Measurements from ENCODE around the gene CEMIP. TPM values are rescaled to one million over a fixed set of nuclear protein-coding genes. Genes with fewer than 3 reads are reported as not detected.

The CEMIP gene
- polyA plus RNA-seq, 1 experiment: 221 TPM

- CTCF ChIA-PET: no interaction called here
- no peak overlapping the region for H3K27ac ChIP-seq (ENCODE audit: low read depth, low read length)
Observed at GRCh38 chr15:80856809-80857377, 77.7 kb downstream of the CEMIP start.

GRCh38 chr15:80861731-80862170, 82.6 kb downstream of the CEMIP start:
- no peak for TF ChIP-seq CTCF (IDR thresholded peaks at IDR 0.05; ENCODE audit: low read depth, low read length)
- ChIA-PET CTCF (no interaction called here), POLR2A (interaction anchor here (0.7 to 0.9 kb wide), 4 partner anchors 23 to 106 kb away, joined by 3 to 4 read pairs (median 3); partner anchors contain the start of gene CEMIP)
- H3K4me3 ChIP-seq (ENCODE audit: low read depth, low read length): no peak overlapping the region
- H3K9me3 ChIP-seq (ENCODE audit: control insufficient read depth, insufficient read depth, low read length): no peaks in the 10 kb centered on the region; the same call in 1 of the 2 replicates
- DNase-seq (ENCODE audit: low read depth, low spot score): peak; percentile 51
- peak overlapping the region; percentile 21 for H3K27ac ChIP-seq (ENCODE audit: low read depth, low read length)
- H3K27me3 ChIP-seq (ENCODE audit: control insufficient read depth, insufficient read depth, low read length): peaks cover 22% of the 10 kb centered on the region

More at GRCh38 chr15:80856809-80857377, 77.7 kb downstream of the CEMIP start:
- H3K27me3 ChIP-seq (ENCODE audit: control insufficient read depth, insufficient read depth, low read length): peaks cover 25% of the 10 kb centered on the region
- DNase-seq (ENCODE audit: low read depth, low spot score): no peak
- POLR2A ChIA-PET: no interaction called here
- H3K9me3 ChIP-seq (ENCODE audit: control insufficient read depth, insufficient read depth, low read length): no peaks in the 10 kb centered on the region
- H3K4me3 ChIP-seq (ENCODE audit: low read depth, low read length): no peak overlapping the region
- TF ChIP-seq CTCF (IDR thresholded peaks at IDR 0.05; ENCODE audit: low read depth, low read length): no peak

- Histone ChIP-seq H3K9me3 (ENCODE audit: control insufficient read depth, insufficient read depth, low read length) (no peaks in the 10 kb centered on the region; the same call in 1 of the 2 replicates), H3K27ac (ENCODE audit: low read depth, low read length) (no peak overlapping the region), H3K27me3 (ENCODE audit: control insufficient read depth, insufficient read depth, low read length) (peaks cover 15% of the 10 kb centered on the region), H3K4me3 (ENCODE audit: low read depth, low read length) (no peak overlapping the region)
- CTCF ChIA-PET: no interaction called here
- POLR2A ChIA-PET: no interaction called here
- TF ChIP-seq CTCF (IDR thresholded peaks at IDR 0.05; ENCODE audit: low read depth, low read length): no peak
- DNase-seq (ENCODE audit: low read depth, low spot score): no peak
Observed at GRCh38 chr15:80864666-80865065, 85.5 kb downstream of the CEMIP start.

GRCh38 chr15:80866936-80867335, 87.8 kb downstream of the CEMIP start:
- ChIA-PET CTCF (no interaction called here), POLR2A (no interaction called here)
- no peak overlapping the region for H3K4me3 ChIP-seq (ENCODE audit: low read depth, low read length)
- DNase-seq (ENCODE audit: low read depth, low spot score): no peak
- H3K27me3 ChIP-seq (ENCODE audit: control insufficient read depth, insufficient read depth, low read length): peaks cover 6% of the 10 kb centered on the region
- TF ChIP-seq CTCF (IDR thresholded peaks at IDR 0.05; ENCODE audit: low read depth, low read length): no peak
- H3K27ac ChIP-seq (ENCODE audit: low read depth, low read length): no peak overlapping the region
- H3K9me3 ChIP-seq (ENCODE audit: control insufficient read depth, insufficient read depth, low read length): no peaks in the 10 kb centered on the region; the same call in 1 of the 2 replicates

DNA sequence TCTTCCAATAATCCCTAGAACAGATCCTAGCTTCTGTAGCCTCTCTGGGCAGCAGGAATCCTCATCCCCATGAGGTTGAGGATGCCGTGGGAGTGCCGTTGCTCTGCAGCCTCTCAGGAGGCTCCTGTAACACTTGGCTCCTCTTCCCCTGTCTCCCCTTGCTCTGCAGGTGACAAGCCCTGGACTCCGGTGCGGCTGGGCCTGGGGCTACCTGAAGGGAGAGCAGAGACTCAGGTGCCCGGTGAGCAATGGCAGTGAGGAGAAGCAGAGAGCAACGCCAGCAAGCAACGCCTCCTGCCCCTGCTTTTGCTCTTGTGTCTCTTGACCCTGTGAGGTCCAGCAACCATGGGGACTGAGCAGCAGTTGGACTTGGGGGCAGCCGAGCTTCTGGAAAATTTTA, 91.2 kb downstream of the CEMIP start:
- H3K27ac ChIP-seq (ENCODE audit: low read depth, low read length): no peak overlapping the region
- ChIA-PET POLR2A (no interaction called here), CTCF (interaction anchor here (0.8 kb wide), 1 partner anchor 415 kb away, joined by 3 read pairs; no protein-coding TSS in a partner anchor)
- H3K4me3 ChIP-seq (ENCODE audit: low read depth, low read length): no peak overlapping the region
- no peaks in the 10 kb centered on the region for H3K27me3 ChIP-seq (ENCODE audit: control insufficient read depth, insufficient read depth, low read length)
- no peak for DNase-seq (ENCODE audit: low read depth, low spot score)
- H3K9me3 ChIP-seq (ENCODE audit: control insufficient read depth, insufficient read depth, low read length): no peaks in the 10 kb centered on the region
- no peak for TF ChIP-seq CTCF (IDR thresholded peaks at IDR 0.05; ENCODE audit: low read depth, low read length)
